Renal cortical epithelial cell (primary cell): ENCODE results near the gene KCNH1. TPM values are rescaled to one million over a fixed set of nuclear protein-coding genes. Genes with fewer than 3 reads are reported as not detected.
"Not testable (repeated sequence)": the region's sequence is repeated elsewhere in the genome, so short reads cannot be mapped to it uniquely, and the experiment has no call there.

Source experiments
- DNase-seq: peaks from one replicate; pipeline ENCODE4 v3.0.0-alpha.2; 2011; ENCODE audit warnings: low read depth
- total RNA-seq: library from RNA; depleted of rRNA; stranded (reverse); fragments of >200 nt; gene quantifications from 2 replicates; pipeline ENCODE4 v1.2.3, GENCODE V29; 2014

Gene KCNH1
- total RNA-seq, 1 donor from 2014 or later, result 18.3 TPM

DNA sequence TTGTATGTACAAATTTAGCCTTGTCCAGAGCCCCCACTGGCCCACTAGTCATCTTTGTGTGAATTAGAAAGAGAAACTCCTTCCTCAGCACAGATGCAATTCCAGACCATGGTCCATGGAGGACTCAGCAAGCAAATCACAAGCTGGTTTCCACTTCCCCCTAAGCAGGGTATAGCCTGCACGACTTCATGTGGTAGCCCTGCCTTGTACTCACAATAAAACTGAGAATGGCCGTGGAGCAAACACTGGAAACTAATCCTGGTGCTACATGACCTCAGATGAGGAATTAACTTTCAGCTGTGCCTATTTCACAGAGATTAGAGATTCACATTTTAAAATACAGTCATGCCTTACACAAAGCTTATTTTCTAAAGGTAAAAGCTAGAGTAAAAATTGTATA is 32.5 kb downstream of the KCNH1 start:
- no peak for DNase-seq

- DNase-seq, result no peak
Observed at GRCh38 chr1:211099393-211099792, 34.6 kb downstream of the KCNH1 start.

DNA sequence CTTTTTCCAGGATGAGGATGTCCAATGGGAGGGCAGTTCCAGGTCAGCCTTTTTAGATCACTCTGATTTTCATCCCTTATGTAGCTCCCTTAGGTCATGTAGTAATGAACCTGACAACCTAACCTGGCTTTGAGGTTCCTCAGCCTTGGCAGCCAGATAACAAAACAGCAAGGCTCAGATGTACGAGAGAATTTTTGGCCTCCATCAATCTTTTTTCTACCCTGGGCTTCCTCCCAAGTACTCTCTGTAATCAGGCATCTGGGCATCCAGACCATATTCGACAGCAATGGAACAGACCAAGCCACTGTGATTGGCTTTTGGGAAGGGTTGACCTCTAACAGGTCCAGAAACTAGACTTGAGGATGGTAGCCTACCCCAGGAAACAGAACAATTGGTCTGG is 38.6 kb downstream of the KCNH1 start:
- no peak for DNase-seq

DNA sequence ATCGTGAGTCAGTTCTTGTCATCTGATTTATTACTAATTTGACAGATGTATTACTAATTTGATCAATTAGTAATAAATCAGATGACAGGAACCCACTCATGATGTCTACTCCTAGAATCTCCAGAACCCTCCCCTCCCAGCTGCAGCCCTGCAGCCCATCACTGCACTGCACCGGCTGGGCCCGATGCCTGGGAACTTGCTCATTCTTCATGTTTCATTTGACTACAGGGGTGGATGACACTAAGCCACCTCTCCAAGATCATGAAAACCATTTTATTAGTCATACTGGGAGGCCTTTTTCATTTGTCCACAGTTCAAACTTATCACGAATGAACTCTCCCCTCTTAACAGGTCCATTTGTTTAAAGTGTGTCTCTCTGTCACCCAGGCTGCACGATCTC is 41.0 kb downstream of the KCNH1 start:
- no peak for DNase-seq

DNA sequence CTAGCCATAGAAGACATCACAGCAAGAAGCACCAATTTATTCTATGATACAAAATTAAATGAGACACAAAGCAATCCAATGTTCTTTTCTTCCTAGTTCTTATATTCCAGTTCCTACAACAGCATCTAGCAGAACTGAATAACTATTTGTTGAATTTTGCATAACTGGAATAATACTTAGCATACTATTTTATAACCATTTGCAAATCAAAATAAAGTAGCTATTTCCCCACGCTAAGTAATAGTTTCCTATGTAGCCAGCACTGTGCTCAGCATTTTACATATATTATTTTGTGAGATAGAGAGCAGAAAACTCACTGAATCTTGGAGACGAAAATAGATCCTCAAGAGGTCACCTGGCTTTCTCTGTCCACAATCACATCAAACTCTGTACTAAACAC is 42.1 kb downstream of the KCNH1 start:
- DNase-seq, result no peak

GRCh38 chr1:211089536-211089935 is 44.4 kb downstream of the KCNH1 start:
- DNase-seq, result no peak

GRCh38 chr1:211088156-211088555 is 45.8 kb downstream of the KCNH1 start:
- no peak for DNase-seq

DNA sequence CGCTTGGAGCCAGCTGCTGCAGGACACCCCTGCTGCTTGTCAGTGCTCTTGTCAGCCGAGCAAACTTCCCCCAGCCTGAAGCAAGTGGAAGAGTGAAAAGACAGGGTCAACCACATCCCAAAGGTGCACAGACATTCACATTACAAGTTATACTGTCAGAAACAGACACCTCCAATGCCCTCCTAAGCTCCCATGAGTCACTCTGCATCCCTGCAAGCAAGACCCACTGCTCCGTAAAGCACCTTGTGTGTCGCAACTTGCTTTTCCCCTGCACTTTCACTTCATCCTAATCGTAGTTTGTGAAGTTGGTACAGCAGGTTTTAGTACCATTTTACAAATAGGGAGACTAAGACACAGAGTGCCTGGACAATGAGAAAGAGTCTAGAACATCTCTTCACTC is 51.1 kb downstream of the KCNH1 start:
- peak; percentile 60 for DNase-seq

- not testable (repeated sequence) for DNase-seq
Observed at GRCh38 chr1:211081447-211081846, 52.5 kb downstream of the KCNH1 start.

DNA sequence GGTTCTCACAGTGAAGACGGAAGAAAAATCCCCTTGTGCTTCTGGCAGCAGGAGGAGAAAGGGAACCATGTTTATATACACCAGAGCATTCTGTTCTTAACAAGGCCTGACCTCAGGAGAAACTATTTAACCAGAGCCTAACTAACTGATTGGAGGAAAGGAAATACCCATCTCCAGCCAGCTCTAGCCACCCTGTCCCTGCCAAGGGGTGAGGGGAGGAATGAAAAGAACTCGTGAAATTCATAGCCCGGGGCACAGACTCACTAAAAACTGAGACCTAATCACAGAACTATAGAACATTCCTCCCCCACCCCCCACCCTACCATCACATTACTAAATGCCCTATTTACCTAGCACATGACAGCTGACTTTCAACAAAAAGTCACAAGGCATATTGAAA is 65.0 kb downstream of the KCNH1 start:
- DNase-seq, result peak; percentile 92

DNA sequence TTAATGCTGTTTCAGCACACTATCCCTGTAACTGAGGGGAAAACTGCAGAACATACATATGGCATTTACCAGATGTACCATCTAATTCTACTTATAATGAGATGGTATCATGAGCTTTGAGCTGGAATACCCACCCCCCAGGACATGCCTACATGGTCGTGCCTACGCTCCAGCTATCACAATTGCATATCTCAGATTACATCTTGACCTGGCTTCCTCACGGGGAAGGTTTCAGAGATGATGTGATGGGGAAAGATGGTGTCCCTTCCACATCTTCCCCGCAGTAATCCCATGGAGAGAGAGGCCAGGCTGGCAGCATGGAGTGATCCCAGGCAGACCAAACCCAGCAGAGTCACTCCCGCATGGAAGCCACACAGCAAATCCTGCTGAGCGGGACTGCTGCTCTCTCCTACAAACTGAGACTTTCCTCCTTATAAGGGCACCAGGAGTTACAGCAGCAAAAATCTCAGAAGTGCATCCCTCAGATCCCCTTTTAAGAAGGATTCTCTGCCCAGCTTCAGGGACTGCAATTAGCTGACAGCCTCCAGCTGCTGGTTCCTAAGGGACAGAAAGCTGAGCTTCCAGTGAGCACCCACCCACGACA is 67.1 kb downstream of the KCNH1 start:
- DNase-seq, result no peak

DNA sequence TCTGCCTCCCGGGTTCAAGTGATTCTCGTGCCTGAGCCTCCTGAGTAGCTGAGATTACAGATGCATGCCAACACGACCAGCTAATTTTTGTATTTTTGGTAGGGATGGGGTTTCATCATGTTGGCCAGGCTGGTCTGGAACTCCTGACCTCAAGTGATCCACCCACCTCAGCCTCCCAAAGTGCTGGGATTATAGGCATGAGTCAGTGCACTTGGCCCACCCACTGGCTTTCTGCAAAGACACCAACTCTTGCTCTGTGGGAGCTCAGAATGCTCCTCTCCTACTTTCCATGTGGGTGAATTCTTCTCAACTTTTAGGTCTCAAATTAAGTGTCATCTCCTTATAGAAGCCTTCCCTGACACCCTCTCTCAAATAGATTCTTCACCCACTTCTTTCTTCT is 92.1 kb downstream of the KCNH1 start:
- not testable (repeated sequence) for DNase-seq

GRCh38 chr1:211037095-211037494 is 96.9 kb downstream of the KCNH1 start:
- DNase-seq, result peak; percentile 92

- no peak for DNase-seq
Observed at GRCh38 chr1:211036381-211037060, 97.4 kb downstream of the KCNH1 start.

DNA sequence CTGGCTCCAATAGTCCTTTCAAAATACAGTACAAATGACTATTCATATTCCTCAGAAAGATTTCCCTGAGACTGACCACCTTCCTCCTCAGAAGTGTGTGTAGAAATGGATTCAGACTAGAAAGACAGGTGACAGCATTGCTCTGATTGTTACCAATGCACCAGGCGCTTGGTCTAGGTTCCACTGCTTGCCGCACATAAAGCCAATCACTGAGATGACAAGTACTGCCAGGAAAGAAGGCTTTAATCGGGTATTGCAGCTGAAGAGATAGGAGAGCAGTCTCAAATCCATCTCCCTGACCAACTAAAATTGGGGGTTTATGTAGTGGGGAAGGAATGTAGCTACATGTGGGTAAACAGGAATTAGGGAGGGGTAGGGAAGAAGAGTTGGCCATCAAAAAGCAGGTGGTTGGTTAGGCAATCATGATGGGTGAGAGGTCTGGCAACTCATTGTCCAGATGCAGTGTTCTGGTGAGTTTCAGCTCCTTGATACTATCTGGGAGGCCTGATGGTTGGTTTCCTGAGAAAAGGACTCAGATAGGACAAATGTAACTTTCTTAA is 98.0 kb downstream of the KCNH1 start:
- DNase-seq, result no peak

DNA sequence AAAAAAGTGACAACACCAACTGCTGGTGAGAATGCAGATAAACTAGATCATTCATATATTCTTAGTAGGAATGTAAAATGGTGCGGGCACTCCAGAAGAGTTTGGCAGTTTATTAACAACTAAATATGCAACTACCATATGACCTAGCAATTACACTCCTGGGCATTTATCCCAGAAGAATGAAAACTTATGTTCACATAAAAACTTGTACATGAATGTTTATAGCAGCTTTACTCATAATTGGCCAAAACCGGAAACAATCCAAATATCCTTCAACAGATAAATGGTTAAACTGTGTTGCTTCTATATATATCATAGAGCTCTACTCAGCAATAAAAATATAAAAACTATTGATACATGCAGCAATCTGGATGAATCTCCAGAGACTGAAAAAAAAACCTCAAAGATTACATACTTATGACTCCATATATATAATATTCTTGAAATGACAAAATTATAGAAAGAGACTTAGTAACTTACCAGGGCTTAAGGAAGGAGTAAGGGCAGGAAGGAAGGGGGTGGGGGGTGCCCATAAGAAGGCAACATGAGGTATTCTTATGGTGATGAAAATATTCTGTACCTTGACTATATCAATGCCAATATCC is 99.9 kb downstream of the KCNH1 start:
- no peak for DNase-seq

DNA sequence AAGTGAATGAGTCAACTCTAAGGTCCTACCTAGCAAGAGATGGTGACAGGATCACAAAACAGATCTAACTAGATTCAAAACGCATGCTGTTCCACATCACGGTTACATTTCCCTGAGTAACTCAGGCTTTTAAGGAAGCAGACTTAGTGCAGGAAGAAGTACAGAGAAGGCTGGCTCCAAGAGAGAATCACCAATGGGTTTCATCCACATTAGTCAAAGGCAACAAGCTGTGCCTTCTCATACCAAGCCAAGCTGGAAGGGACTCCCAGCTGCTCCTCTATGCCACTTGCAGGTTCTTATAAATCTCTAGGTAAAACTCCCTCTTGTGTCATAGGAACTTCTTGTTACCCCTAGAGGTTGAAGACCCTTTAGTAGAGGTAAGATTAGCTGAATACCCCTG is 109.0 kb downstream of the KCNH1 start:
- no peak for DNase-seq

- no peak for DNase-seq
Observed at GRCh38 chr1:211019266-211019665, 114.7 kb downstream of the KCNH1 start.

DNA sequence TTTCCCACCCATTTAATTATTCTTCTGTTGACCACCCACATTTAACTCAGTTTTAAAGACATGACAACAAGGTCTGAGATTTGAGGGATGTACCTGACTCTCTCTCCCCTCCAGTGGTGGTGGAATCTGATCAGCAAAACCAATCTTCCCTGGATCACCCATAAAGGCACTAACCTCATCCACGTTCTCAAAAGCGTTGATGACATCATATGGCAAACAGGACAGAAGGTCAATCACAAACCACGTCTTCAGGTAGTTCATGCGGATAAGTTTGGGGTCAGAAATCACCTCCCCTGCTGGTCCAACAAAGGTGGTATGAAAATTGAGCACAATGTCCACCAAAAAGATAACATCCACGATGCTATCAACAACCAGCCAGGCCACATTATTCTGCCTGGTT is 115.3 kb downstream of the KCNH1 start:
- no peak for DNase-seq

GRCh38 chr1:211017075-211017718 is 116.8 kb downstream of the KCNH1 start:
- DNase-seq, result no peak

GRCh38 chr1:211014275-211014674 is 119.7 kb downstream of the KCNH1 start:
- no peak for DNase-seq
